Limb (tissue), 2 donors: ENCODE measurements around the gene B4GALNT1.
"Not testable (repeated sequence)": the region's sequence is repeated elsewhere in the genome, so short reads cannot be mapped to it uniquely, and the experiment has no call there.

Source experiments
- DNase-seq, 2 donors: peaks; one replicate each; pipeline ENCODE4 v3.0.0-alpha.2; 2016; ENCODE audit errors: extremely low spot score in 2 of 2

B4GALNT1 gene

GRCh38 chr12:57632958-57633840, at the start of gene B4GALNT1:
B4GALNT1 (minus strand) TSS chr12:57633201; CDS start chr12:57632132, 1,069 bp downstream.
- peak; percentile 54 to 85 for DNase-seq

- no peak for DNase-seq
Observed at GRCh38 chr12:57679697-57680096, 46.7 kb upstream of the B4GALNT1 start.

- not testable (repeated sequence) for DNase-seq
Observed at GRCh38 chr12:57677947-57678346, 44.9 kb upstream of the B4GALNT1 start.

- DNase-seq, result no peak
Observed at GRCh38 chr12:57674691-57675090, 41.7 kb upstream of the B4GALNT1 start.

GRCh38 chr12:57672801-57673200, 39.8 kb upstream of the B4GALNT1 start:
- DNase-seq, result no peak

GRCh38 chr12:57671811-57672210, 38.8 kb upstream of the B4GALNT1 start:
- not testable (repeated sequence) for DNase-seq

GRCh38 chr12:57669691-57670090, 36.7 kb upstream of the B4GALNT1 start:
- DNase-seq, result not testable (repeated sequence)

GRCh38 chr12:57666897-57667296, 33.9 kb upstream of the B4GALNT1 start:
- no peak for DNase-seq

- DNase-seq, result not testable (repeated sequence)
Observed at GRCh38 chr12:57665066-57665820, 32.2 kb upstream of the B4GALNT1 start.

GRCh38 chr12:57661376-57661775, 28.4 kb upstream of the B4GALNT1 start:
- DNase-seq, result no peak

- DNase-seq, result no peak
Observed at GRCh38 chr12:57658890-57659289, 25.9 kb upstream of the B4GALNT1 start.

GRCh38 chr12:57657744-57658143, 24.7 kb upstream of the B4GALNT1 start:
- no peak for DNase-seq

GRCh38 chr12:57656408-57656807, 23.4 kb upstream of the B4GALNT1 start:
- DNase-seq, result not testable (repeated sequence)

GRCh38 chr12:57655541-57656240, 22.7 kb upstream of the B4GALNT1 start:
- DNase-seq, result no peak

- no peak for DNase-seq
Observed at GRCh38 chr12:57654042-57654441, 21.0 kb upstream of the B4GALNT1 start.

GRCh38 chr12:57646659-57647049, 13.7 kb upstream of the B4GALNT1 start:
- DNase-seq, result not testable (repeated sequence)

- not testable (repeated sequence) for DNase-seq
Observed at GRCh38 chr12:57645990-57646658, 13.1 kb upstream of the B4GALNT1 start.

GRCh38 chr12:57641699-57642442, 8.9 kb upstream of the B4GALNT1 start:
- no peak for DNase-seq

GRCh38 chr12:57640175-57641042, 7.4 kb upstream of the B4GALNT1 start:
- DNase-seq, result no peak

- no peak for DNase-seq
Observed at GRCh38 chr12:57638096-57638495, 5.1 kb upstream of the B4GALNT1 start.
